ENCODE measurements around the gene METTL26. TPM values are rescaled to one million over a fixed set of nuclear protein-coding genes. Genes with fewer than 3 reads are reported as not detected.

METTL26 gene
- total RNA-seq, 1 donor from 2014 or later = 62.2 TPM

GRCh38 chr16:643050-643368 is 6.9 kb upstream of the METTL26 start:
- ATAC-seq (no peak), DNase-seq (peak; percentile 51)
- intact Hi-C loops (cut with micrococcal nuclease) = no loop called here

GRCh38 chr16:642189-643049 is 6.3 kb upstream of the METTL26 start:
- DNase-seq (peak; percentile 84), ATAC-seq (peak; percentile 43)
- intact Hi-C loops (cut with micrococcal nuclease) = no loop called here

GRCh38 chr16:641326-642188 is 5.5 kb upstream of the METTL26 start, which contains the start of gene MCRIP2:
TSS of gene MCRIP2 (plus strand) at chr16:641828. CDS start at chr16:641992, 164 bp downstream.
- intact Hi-C loops (cut with micrococcal nuclease) = no loop called here
- DNase-seq (peak; percentile 96), ATAC-seq (peak; percentile 66)

- DNase-seq = no peak
- no peak for ATAC-seq
- intact Hi-C loops (cut with micrococcal nuclease) = no loop called here
Observed at GRCh38 chr16:640614-641013, 4.5 kb upstream of the METTL26 start.

- intact Hi-C loops (cut with micrococcal nuclease) = no loop called here
- ATAC-seq (no peak), DNase-seq (no peak)
Observed at GRCh38 chr16:638836-639235, 2.7 kb upstream of the METTL26 start.

GRCh38 chr16:638034-638543 is 2.0 kb upstream of the METTL26 start:
- peak; percentile 45 for DNase-seq
- intact Hi-C loops (cut with micrococcal nuclease) = no loop called here
- no peak for ATAC-seq

GRCh38 chr16:637081-638018 is 1.2 kb upstream of the METTL26 start:
- ATAC-seq (peak; percentile 80), DNase-seq (peak; percentile 94)
- intact Hi-C loops (cut with micrococcal nuclease) = no loop called here

- DNase-seq (peak; percentile 46), ATAC-seq (no peak)
- intact Hi-C loops (cut with micrococcal nuclease) = no loop called here
Observed at GRCh38 chr16:635573-636205, 416 bp downstream of the METTL26 start.

GRCh38 chr16:634996-635395 is 1.1 kb downstream of the METTL26 start:
- DNase-seq (no peak), ATAC-seq (no peak)
- intact Hi-C loops (cut with micrococcal nuclease) = no loop called here

GRCh38 chr16:634051-634670 is 1.9 kb downstream of the METTL26 start:
- intact Hi-C loops (cut with micrococcal nuclease) = no loop called here
- DNase-seq = no peak
- no peak for ATAC-seq

- no peak for ATAC-seq
- DNase-seq = peak; percentile 36
- intact Hi-C loops (cut with micrococcal nuclease) = no loop called here
Observed at GRCh38 chr16:633336-634050, 2.6 kb downstream of the METTL26 start.

- ATAC-seq (no peak), DNase-seq (peak; percentile 33)
- intact Hi-C loops (cut with micrococcal nuclease) = no loop called here
Observed at GRCh38 chr16:632486-633335, 3.4 kb downstream of the METTL26 start.

GRCh38 chr16:631808-632358 is 4.2 kb downstream of the METTL26 start:
- no peak for ATAC-seq
- DNase-seq = no peak
- intact Hi-C loops (cut with micrococcal nuclease) = no loop called here

- peak; percentile 46 for DNase-seq
- intact Hi-C loops (cut with micrococcal nuclease) = no loop called here
- no peak for ATAC-seq
Observed at GRCh38 chr16:630815-631405, 5.2 kb downstream of the METTL26 start, which contains the start of gene WFIKKN1. TSS of gene WFIKKN1 (plus strand) at chr16:630985. CDS start at chr16:631254, 269 bp downstream.

- ATAC-seq = no peak
- intact Hi-C loops (cut with micrococcal nuclease) = no loop called here
Observed at GRCh38 chr16:630249-630814, 5.8 kb downstream of the METTL26 start.

More at GRCh38 chr16:630249-630814, 5.8 kb downstream of the METTL26 start:
- DNase-seq = no peak

Measured in left ventricle myocardium superior (tissue), 1 donor.